PC-9 (cell line): Measurements from ENCODE around the gene KIFBP.

Experiments
- EZH2 ChIP-seq: fragments of 200-600 bp; sonication (generic); IDR thresholded peaks from 2 replicates; pipeline ENCODE4 v1.8.0; 2017; ENCODE audit warnings: antibody characterized with exemption, low read depth
- TF ChIP-seq, protein P1 (sequence below): fragments of 200-600 bp; sonication (generic); conservative IDR thresholded peaks from 2 replicates; pipeline ENCODE4 v1.6.1; 2017; ENCODE audit warnings: mixed run types, antibody characterized with exemption, mild to moderate bottlenecking, moderate library complexity

DNA sequence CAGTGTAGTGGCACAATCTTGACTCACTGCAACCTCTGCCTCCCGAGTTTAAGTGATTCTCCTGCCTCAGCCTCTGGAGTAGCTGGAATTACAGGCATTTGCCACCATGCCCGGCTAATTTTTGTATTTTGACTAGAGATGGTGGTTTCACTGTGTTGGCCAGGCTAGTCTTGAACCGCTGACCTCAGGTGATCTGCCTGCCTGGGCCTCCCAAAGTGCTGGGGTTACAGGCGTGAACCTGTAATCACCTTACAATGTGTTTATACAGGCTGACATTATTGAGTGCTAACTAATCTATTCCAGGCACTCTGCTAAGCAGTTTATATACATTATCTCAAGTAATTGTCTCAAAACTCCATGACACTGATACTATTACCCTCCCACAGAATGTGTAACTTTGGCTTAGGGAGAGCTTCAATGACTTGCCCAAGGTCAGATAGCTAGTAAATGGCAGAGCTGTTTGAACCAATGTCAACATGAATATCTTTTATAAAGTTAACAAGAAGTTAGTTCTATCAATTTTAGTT, 36.8 kb downstream of the KIFBP start:
- TF ChIP-seq, protein P1, sequence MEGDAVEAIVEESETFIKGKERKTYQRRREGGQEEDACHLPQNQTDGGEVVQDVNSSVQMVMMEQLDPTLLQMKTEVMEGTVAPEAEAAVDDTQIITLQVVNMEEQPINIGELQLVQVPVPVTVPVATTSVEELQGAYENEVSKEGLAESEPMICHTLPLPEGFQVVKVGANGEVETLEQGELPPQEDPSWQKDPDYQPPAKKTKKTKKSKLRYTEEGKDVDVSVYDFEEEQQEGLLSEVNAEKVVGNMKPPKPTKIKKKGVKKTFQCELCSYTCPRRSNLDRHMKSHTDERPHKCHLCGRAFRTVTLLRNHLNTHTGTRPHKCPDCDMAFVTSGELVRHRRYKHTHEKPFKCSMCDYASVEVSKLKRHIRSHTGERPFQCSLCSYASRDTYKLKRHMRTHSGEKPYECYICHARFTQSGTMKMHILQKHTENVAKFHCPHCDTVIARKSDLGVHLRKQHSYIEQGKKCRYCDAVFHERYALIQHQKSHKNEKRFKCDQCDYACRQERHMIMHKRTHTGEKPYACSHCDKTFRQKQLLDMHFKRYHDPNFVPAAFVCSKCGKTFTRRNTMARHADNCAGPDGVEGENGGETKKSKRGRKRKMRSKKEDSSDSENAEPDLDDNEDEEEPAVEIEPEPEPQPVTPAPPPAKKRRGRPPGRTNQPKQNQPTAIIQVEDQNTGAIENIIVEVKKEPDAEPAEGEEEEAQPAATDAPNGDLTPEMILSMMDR, result no peak
- no peak for TF ChIP-seq EZH2
